ENCODE data around the gene PML. TPM values are rescaled to one million over a fixed set of nuclear protein-coding genes. Genes with fewer than 3 reads are reported as not detected.

The PML gene
- total RNA-seq (10 to 100 TPM; 53.1 to 57.9 TPM), polyA plus RNA-seq (10 to 100 TPM; 12.2 to 26.9 (median 19.7) TPM), total RNA-seq (17.8 to 35.7 (median 31.9) reads per million in 6 experiments)

DNA sequence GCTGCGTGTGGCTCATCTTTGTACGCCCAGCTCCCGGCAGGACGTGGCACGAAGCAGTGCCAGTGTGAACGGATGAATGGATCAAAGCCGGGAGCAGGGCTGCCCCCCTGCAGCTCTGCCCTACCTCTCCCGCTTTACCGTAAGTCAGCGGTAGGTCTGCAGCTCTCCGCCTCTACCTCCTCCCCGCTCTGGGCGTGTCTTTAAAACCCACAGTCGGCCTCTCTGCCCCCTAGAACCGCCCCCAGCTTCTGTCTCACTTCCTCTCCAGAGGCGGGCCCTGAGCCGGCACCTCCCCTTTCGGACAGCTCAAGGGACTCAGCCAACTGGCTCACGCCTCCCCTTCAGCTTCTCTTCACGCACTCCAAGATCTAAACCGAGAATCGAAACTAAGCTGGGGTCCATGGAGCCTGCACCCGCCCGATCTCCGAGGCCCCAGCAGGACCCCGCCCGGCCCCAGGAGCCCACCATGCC is at the start of gene PML:
TSS of gene PML (plus strand) at position 304 of the 471 bp plus-strand sequence. CDS start at position 401, 97 bp downstream.
- Mint-ChIP-seq H3K4me1 (peaks cover 34 to 79% (median 74%) of the 10 kb centered on the region in 4 donors), H3K27ac (peak within 1 kb of the TSS; percentile 95 to 99 (median 97)), H3K4me3 (peak within 1 kb of the TSS; percentile 97 to 100 (median 99)), H3K36me3 (peaks cover 0 to 15% (median 8%) of the 10 kb centered on the region in 3 donors), H3K9me3 (no peaks in the 10 kb centered on the region), H3K27me3 (no peaks in the 10 kb centered on the region)
- POLR2A ChIA-PET = interaction anchor here (0.7 to 3.1 kb wide), 12 partner anchors 9 to 1457 kb away, joined by 3 to 28 read pairs (median 4); partner anchors contain the start of gene SIN3A
- ATAC-seq (peak; percentile 75 to 80), DNase-seq (peak; percentile 75 to 94 (median 84))

DNA sequence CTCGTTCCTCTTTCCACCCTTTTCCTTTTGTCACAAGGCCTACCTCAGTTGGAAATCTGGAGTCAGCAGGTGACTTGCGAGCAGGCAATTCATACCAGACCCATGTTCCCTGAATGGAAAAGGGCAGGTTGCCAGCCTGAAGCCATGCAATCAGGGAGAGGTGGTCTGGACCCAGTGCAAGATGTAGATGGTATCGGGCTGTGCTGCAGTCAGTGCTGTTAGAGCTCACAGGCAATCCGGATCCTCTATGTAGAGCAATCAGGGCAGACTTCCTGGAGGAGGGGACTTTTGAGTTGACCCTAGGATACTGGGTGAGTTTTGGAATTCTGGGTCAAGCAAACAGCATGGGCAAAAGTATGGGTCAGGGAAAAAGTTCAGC is 49.4 kb upstream of the PML start:
- Mint-ChIP-seq H3K27ac (peak overlapping the region in 1 of 10 donors; percentile 56), H3K4me1 (peaks cover 12 to 32% (median 21%) of the 10 kb centered on the region in 4 donors)
- no peak for ATAC-seq

DNA sequence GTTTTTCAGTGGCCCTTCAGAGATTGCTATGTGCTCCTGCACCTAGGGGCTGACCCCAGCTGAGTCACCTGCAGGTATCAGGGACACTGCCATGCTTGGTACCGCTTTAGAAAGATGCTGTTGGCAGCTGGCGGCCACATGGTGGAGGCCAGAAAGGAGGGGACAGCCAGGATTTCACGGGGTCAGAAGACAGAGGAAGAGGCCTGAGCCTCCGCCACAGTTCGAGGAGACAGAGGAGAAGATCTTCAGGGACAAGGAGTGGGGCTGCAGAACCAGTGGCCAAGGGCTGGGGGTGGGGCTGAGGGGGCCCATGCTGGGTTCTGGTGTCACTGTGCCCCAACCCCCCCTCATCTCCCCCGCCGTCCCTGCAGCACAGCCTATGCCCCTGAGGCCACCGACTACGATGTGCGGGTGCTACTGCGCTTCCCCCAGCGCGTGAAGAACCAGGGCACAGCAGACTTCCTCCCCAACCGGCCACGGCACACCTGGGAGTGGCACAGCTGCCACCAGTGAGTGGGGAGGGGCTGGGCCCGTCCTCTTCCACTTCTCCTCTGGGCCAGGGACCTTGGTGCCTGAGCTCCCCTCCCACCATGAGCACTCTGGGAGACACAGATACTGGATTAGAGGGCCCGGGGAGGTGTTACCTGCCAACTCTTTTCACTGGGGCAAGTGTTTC is 48.3 kb upstream of the PML start:
- H3K4me3 Mint-ChIP-seq = no peak overlapping the region
- H3K27me3 Mint-ChIP-seq = peaks cover 0 to 2% (median 0%) of the 10 kb centered on the region in 5 donors
- peaks cover 15 to 36% (median 22%) of the 10 kb centered on the region in 4 donors for H3K4me1 Mint-ChIP-seq
- H3K36me3 Mint-ChIP-seq = no peaks in the 10 kb centered on the region
- POLR2A ChIA-PET = interaction anchor here (1.1 kb wide), 1 partner anchor 11 kb away, joined by 3 read pairs; no protein-coding TSS in a partner anchor
- ATAC-seq (no peak), DNase-seq (no peak)
- H3K27ac Mint-ChIP-seq = peak overlapping the region in 4 of 10 donors; percentile 4 to 57 (median 28)
- no peaks in the 10 kb centered on the region for H3K9me3 Mint-ChIP-seq

More for the DNA sequence above, 49.4 kb upstream of the PML start:
- H3K4me3 Mint-ChIP-seq = no peak overlapping the region
- peaks cover 0 to 2% (median 0%) of the 10 kb centered on the region in 5 donors for H3K27me3 Mint-ChIP-seq
- POLR2A ChIA-PET = no interaction called here
- H3K36me3 Mint-ChIP-seq = no peaks in the 10 kb centered on the region
- no peak for DNase-seq
- no peaks in the 10 kb centered on the region for H3K9me3 Mint-ChIP-seq

GRCh38 chr15:73946795-73947370 is 47.6 kb upstream of the PML start:
- H3K27ac Mint-ChIP-seq = peak overlapping the region in 3 of 10 donors; percentile 5 to 57 (median 52)
- H3K9me3 Mint-ChIP-seq = no peaks in the 10 kb centered on the region
- peak in 1 of 10 donors; percentile 50 for DNase-seq
- no peak for ATAC-seq
- H3K4me1 Mint-ChIP-seq = peaks cover 11 to 33% (median 19%) of the 10 kb centered on the region in 4 donors
- peaks cover 0 to 2% (median 0%) of the 10 kb centered on the region in 5 donors for H3K27me3 Mint-ChIP-seq
- no peak overlapping the region for H3K4me3 Mint-ChIP-seq
- POLR2A ChIA-PET = no interaction called here
- H3K36me3 Mint-ChIP-seq = no peaks in the 10 kb centered on the region

- DNase-seq = peak in 1 of 10 donors; percentile 47
- peaks cover 0 to 2% (median 0%) of the 10 kb centered on the region in 5 donors for H3K27me3 Mint-ChIP-seq
- no peak for ATAC-seq
- H3K4me1 Mint-ChIP-seq = peaks cover 7 to 25% (median 12%) of the 10 kb centered on the region in 4 donors
- peak overlapping the region in 1 of 10 donors; percentile 57 for H3K27ac Mint-ChIP-seq
- no peaks in the 10 kb centered on the region for H3K36me3 Mint-ChIP-seq
- POLR2A ChIA-PET = no interaction called here
- no peaks in the 10 kb centered on the region for H3K9me3 Mint-ChIP-seq
- H3K4me3 Mint-ChIP-seq = no peak overlapping the region
These were observed 46.9 kb upstream of the PML start for GRCh38 chr15:73947651-73948050.

DNA sequence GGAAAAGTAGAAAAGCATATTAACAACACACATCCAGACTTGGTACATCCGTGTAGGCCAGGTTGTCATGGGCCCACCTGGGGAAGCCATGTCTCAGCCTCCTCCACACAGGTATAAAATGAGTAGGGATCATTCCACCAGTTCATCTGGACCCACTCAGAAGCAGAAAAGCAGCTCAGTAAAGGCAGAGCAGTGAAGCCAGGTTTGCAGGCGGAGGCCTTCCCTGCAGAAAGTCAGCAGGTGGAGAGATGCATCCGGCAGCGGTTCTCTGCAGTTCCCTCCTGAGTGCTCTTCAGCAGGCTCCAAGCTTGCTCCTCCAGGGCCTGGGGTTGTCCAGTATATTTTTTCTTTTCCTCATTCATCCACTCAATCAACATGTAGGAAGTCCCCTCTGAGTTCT is 46.1 kb upstream of the PML start:
- no peak overlapping the region for H3K27ac Mint-ChIP-seq
- POLR2A ChIA-PET = interaction anchor here (0.7 kb wide), 1 partner anchor 33 kb away, joined by 4 read pairs; no protein-coding TSS in a partner anchor
- H3K27me3 Mint-ChIP-seq = no peaks in the 10 kb centered on the region
- peaks cover 6 to 24% (median 10%) of the 10 kb centered on the region in 4 donors for H3K4me1 Mint-ChIP-seq
- H3K36me3 Mint-ChIP-seq = no peaks in the 10 kb centered on the region
- no peak overlapping the region for H3K4me3 Mint-ChIP-seq
- DNase-seq = peak in 1 of 10 donors; percentile 49
- ATAC-seq = no peak
- no peaks in the 10 kb centered on the region for H3K9me3 Mint-ChIP-seq

DNA sequence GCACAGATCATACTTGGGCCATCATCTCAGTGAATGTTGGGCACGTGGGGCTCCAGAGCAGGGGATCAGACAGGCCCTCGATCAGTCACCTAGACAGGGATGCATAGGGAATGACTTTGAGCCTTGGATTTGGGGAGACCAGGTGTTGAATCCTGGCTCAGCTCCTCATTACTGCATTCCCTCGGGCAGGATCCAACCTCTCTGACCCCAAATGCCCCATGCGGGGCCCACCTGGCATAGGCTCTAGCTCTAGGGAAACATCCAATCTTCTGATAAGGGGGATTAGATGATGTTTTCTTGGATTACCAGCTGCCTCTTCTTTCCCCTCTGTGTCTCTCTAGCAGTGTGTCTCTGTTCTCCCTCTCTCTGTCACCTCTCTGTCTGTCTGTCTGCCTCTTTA is 45.5 kb upstream of the PML start:
- peaks cover 6 to 24% (median 10%) of the 10 kb centered on the region in 4 donors for H3K4me1 Mint-ChIP-seq

GRCh38 chr15:73949496-73949895 is 45.0 kb upstream of the PML start:
- Mint-ChIP-seq H3K36me3 (no peaks in the 10 kb centered on the region), H3K9me3 (no peaks in the 10 kb centered on the region)

More for the DNA sequence above, 45.5 kb upstream of the PML start:
- Mint-ChIP-seq H3K4me3 (no peak overlapping the region), H3K36me3 (no peaks in the 10 kb centered on the region), H3K9me3 (no peaks in the 10 kb centered on the region), H3K27ac (no peak overlapping the region), H3K27me3 (no peaks in the 10 kb centered on the region)
- POLR2A ChIA-PET = interaction anchor here (0.7 kb wide), 1 partner anchor 33 kb away, joined by 4 read pairs; no protein-coding TSS in a partner anchor
- ATAC-seq = no peak
- no peak for DNase-seq

DNA sequence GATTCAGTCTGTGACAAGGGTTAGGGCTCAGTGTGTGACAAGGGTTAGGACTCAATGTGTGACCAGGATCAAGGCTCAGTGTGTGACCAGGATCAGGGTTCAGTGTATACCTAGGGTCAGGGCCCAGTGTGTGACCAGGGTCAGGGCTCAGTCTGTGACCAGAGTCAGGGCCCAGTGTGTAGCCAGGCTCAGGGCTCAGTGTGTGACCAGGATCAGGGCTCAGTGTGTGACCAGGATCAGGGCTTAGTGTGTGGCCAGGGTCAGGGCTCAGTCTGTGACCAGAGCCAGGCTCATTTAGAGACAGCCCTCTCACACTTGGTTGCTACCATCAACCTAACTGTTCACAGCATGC is 44.1 kb upstream of the PML start:
- peaks cover 6 to 20% (median 8%) of the 10 kb centered on the region in 4 donors for H3K4me1 Mint-ChIP-seq
- no peaks in the 10 kb centered on the region for H3K27me3 Mint-ChIP-seq
- peak in 1 of 10 donors; percentile 43 for DNase-seq
- no peaks in the 10 kb centered on the region for H3K9me3 Mint-ChIP-seq
- POLR2A ChIA-PET = interaction anchor here (0.6 to 2.3 kb wide), 4 partner anchors 10 to 41 kb away, joined by 3 to 14 read pairs (median 7); partner anchors contain the start of gene STOML1
- no peaks in the 10 kb centered on the region for H3K36me3 Mint-ChIP-seq
- H3K4me3 Mint-ChIP-seq = no peak overlapping the region
- H3K27ac Mint-ChIP-seq = peak overlapping the region in 2 of 10 donors; percentile 42 to 69
- no peak for ATAC-seq

More at GRCh38 chr15:73949496-73949895, 45.0 kb upstream of the PML start:
- no peak overlapping the region for H3K4me3 Mint-ChIP-seq
- DNase-seq = peak in 1 of 10 donors; percentile 28
- no peak for ATAC-seq
- peak overlapping the region in 1 of 10 donors; percentile 22 for H3K27ac Mint-ChIP-seq
- no peaks in the 10 kb centered on the region for H3K27me3 Mint-ChIP-seq
- H3K4me1 Mint-ChIP-seq = peaks cover 6 to 24% (median 10%) of the 10 kb centered on the region in 4 donors
- POLR2A ChIA-PET = interaction anchor here (0.8 to 1.0 kb wide), 2 partner anchors 17 to 22 kb away, joined by 3 read pairs; no protein-coding TSS in a partner anchor

DNA sequence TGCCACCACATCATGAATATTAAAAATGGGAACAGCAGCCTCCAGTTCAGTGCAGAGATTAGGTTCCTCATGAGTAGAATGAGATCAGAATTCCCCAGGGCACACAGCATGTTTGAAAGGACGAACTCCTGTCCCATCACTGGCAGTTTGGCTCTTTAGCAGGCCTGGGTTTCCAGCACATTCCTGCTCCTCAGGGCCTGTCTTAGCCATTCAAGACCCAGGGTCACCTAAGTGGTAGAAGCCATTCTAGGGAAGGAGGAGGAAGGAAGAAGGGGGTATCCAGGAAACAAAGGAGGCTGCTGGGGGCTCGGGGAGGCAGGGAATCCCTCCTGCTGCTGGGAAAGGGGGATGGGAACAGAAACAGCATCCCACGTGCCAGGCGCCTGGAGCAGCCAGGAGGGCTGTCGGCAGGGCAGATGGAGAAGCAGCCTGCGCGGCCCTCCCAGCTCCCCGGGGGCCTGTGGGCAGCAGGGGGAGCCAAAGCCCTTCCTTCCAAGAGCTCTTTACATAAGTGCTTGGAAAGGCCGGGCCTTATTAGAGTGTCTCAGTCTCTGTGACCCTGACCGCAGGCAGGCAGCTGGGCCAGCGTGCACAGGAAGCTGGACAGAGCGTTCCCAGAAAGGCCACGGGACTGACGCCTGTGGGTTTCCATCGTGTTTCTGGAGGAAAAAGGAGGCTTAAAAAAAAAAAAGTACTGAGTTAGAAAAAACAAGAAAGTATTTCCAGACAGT is 43.5 kb upstream of the PML start:
- Mint-ChIP-seq H3K4me1 (peaks cover 5 to 17% (median 7%) of the 10 kb centered on the region in 4 donors), H3K4me3 (no peak overlapping the region), H3K36me3 (no peaks in the 10 kb centered on the region), H3K9me3 (no peaks in the 10 kb centered on the region), H3K27ac (peak overlapping the region; percentile 59 to 97 (median 89)), H3K27me3 (no peaks in the 10 kb centered on the region)
- ATAC-seq (peak; percentile 98 to 100), DNase-seq (peak; percentile 60 to 88 (median 70))
- POLR2A ChIA-PET = interaction anchor here (0.6 to 2.3 kb wide), 5 partner anchors 10 to 367 kb away, joined by 3 to 14 read pairs (median 6); partner anchors contain the start of gene STOML1

DNA sequence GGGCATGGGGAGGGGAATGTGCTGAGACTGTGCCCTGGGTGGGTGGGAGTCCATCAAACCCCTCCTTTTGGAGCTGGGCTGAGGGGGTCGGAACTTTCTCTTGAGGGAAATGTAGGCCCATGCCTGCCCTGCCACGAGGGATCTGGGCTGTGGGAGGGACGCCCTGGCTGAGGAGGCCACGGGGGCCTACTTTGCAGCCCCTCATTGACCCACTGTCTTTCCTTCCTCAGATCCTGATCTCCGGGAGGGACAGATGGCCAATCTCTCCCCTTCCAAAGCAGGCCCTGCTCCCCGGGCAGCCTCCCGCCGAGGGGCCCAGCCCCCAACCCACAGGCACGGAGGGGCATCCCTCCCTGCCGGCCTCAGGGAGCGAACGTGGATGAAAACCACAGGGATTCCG is 42.9 kb upstream of the PML start:
- POLR2A ChIA-PET = interaction anchor here (0.6 to 2.3 kb wide), 4 partner anchors 9 to 366 kb away, joined by 3 to 14 read pairs (median 8); no protein-coding TSS in a partner anchor
- no peaks in the 10 kb centered on the region for H3K27me3 Mint-ChIP-seq
- ATAC-seq = no peak
- no peaks in the 10 kb centered on the region for H3K9me3 Mint-ChIP-seq
- H3K4me1 Mint-ChIP-seq = peaks cover 4 to 12% (median 5%) of the 10 kb centered on the region in 4 donors
- no peaks in the 10 kb centered on the region for H3K36me3 Mint-ChIP-seq
- H3K4me3 Mint-ChIP-seq = no peak overlapping the region
- H3K27ac Mint-ChIP-seq = peak overlapping the region in 6 of 10 donors; percentile 69 to 97 (median 92)
- no peak for DNase-seq
